Lung (tissue), 12 donors: ENCODE measurements around the gene MYH14. TPM values are rescaled to one million over a fixed set of nuclear protein-coding genes. Genes with fewer than 3 reads are reported as not detected.

Experiments used
- ATAC-seq: fragments of 200-7000 bp; cut with Tn5 transposase; one replicate; pipeline ENCODE4 v1.9.1; 2020; ENCODE audit warnings: moderate number of reproducible peaks; ENCODE audit not compliant: insufficient read depth, low FRiP score
- DNase-seq, 3 donors: peaks; one replicate each; pipeline ENCODE4 v3.0.0-alpha.2; 2013 to 2017
- H3K27ac ChIP-seq, 2 donors: one replicate each; pipeline ENCODE4 v1.5.1; 2013; ENCODE audit warnings: mild to moderate bottlenecking in 2 of 2, moderate library complexity in 2 of 2, control low read depth in 1 of 2, inconsistent platforms in 1 of 2, low read depth in 1 of 2, low read length in 1 of 2
- H3K27me3 ChIP-seq, 3 donors: one replicate each; pipeline ENCODE4 v1.5.1; 2013; ENCODE audit warnings: low read length in 2 of 3; ENCODE audit not compliant: control insufficient read depth in 3 of 3, insufficient read depth in 3 of 3
- H3K36me3 ChIP-seq, 4 donors: one replicate each; pipeline ENCODE4 v1.5.1; 2013; ENCODE audit warnings: low read length in 4 of 4, mild to moderate bottlenecking in 1 of 4, moderate library complexity in 1 of 4; ENCODE audit not compliant: control insufficient read depth in 4 of 4, insufficient read depth in 4 of 4
- H3K4me1 ChIP-seq, 5 donors: one replicate each; pipeline ENCODE4 v1.5.1; 2013; ENCODE audit warnings: low read length in 5 of 5, mild to moderate bottlenecking in 2 of 5, moderate library complexity in 1 of 5; ENCODE audit not compliant: control insufficient read depth in 5 of 5, insufficient read depth in 5 of 5
- H3K4me3 ChIP-seq: one replicate; pipeline ENCODE4 v1.5.1; 2013; ENCODE audit warnings: mild to moderate bottlenecking, control low read depth, moderate library complexity
- H3K9ac ChIP-seq, 2 donors: one replicate each; pipeline ENCODE4 v1.5.1; 2013; ENCODE audit warnings: low read length in 2 of 2, control low read depth in 1 of 2; ENCODE audit not compliant: insufficient read depth in 1 of 2
- H3K9me3 ChIP-seq, 4 donors: one replicate each; pipeline ENCODE4 v1.5.1; 2013; ENCODE audit warnings: low read length in 3 of 4, mild to moderate bottlenecking in 1 of 4, moderate library complexity in 1 of 4; ENCODE audit not compliant: control insufficient read depth in 4 of 4, insufficient read depth in 3 of 4
- WGBS, 2 donors: extraction: QIAGEN DNeasy Blood & Tissue Kit; methylation state at CpG; one replicate each; pipeline ENCODE4 v1.1.7; 2013; 5-methylcytosine and 5-hydroxymethylcytosine counted together
- polyA plus RNA-seq, 2 donors: library from polyadenylated mRNA; stranded (reverse); fragments of 200-250 nt; gene quantifications; one replicate each; pipeline ENCODE4 v1.2.1, GENCODE V29; 2013
- total RNA-seq, 2 donors: library from RNA; depleted of rRNA in 1 of 2; stranded (reverse); fragments of >200 nt in 1 of 2; gene quantifications; one replicate each; pipeline ENCODE4 v1.2.1, GENCODE V29; 2014 to 2021
- TF ChIP-seq, protein P1 (sequence below): IDR thresholded peaks from 2 replicates; pipeline ENCODE4 v1.5.1; 2012; ENCODE audit warnings: mild to moderate bottlenecking; ENCODE audit errors: control extremely low read depth, extremely low read depth
- donor health status: control.
- donor health status: control.
- donor health status: Bipolar disorder and iron deficiency.
- donor health status: healthy.
- donor health status: DM: yes; HTN: yes; CAD: no.

The MYH14 gene
- total and polyA plus RNA-seq, 4 donors, result 48.3 to 159 (median 98.6) TPM

DNA sequence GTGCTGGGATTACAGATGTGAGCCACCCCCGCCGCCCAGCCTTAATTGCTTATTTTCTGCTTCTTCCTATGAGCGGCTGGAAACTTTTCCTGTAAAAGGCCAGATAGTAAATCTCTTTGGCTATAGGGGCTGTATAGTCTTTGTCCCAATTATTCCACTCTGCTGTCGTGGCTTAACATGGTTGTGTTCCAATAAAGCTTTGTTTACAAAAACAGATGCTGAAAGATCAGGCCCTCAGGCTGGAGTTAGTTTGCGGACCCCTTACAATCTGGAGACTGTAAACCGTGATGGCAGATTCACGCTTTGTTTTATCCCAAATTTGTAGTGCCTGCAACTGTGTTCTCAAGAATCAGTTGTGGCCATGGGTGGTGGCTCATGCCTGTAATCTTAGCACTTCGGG lies 115.0 kb downstream of the MYH14 start:
- 89 to 91% methylated on average over 8 of the region's 8 CpGs for WGBS, 2 donors
- ATAC-seq (no peak), DNase-seq (no peak)
- Histone ChIP-seq H3K27ac (no peak overlapping the region), H3K4me3 (no peak overlapping the region), H3K9me3 (no peaks in the 10 kb centered on the region), H3K9ac (no peak overlapping the region), H3K36me3 (peaks cover 0 to 2% (median 0%) of the 10 kb centered on the region in 4 donors), H3K27me3 (peaks cover 2 to 17% (median 13%) of the 10 kb centered on the region in 3 donors), H3K4me1 (peaks cover 0 to 4% (median 0%) of the 10 kb centered on the region in 5 donors)
- TF ChIP-seq, protein P1, sequence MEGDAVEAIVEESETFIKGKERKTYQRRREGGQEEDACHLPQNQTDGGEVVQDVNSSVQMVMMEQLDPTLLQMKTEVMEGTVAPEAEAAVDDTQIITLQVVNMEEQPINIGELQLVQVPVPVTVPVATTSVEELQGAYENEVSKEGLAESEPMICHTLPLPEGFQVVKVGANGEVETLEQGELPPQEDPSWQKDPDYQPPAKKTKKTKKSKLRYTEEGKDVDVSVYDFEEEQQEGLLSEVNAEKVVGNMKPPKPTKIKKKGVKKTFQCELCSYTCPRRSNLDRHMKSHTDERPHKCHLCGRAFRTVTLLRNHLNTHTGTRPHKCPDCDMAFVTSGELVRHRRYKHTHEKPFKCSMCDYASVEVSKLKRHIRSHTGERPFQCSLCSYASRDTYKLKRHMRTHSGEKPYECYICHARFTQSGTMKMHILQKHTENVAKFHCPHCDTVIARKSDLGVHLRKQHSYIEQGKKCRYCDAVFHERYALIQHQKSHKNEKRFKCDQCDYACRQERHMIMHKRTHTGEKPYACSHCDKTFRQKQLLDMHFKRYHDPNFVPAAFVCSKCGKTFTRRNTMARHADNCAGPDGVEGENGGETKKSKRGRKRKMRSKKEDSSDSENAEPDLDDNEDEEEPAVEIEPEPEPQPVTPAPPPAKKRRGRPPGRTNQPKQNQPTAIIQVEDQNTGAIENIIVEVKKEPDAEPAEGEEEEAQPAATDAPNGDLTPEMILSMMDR, result no peak

DNA sequence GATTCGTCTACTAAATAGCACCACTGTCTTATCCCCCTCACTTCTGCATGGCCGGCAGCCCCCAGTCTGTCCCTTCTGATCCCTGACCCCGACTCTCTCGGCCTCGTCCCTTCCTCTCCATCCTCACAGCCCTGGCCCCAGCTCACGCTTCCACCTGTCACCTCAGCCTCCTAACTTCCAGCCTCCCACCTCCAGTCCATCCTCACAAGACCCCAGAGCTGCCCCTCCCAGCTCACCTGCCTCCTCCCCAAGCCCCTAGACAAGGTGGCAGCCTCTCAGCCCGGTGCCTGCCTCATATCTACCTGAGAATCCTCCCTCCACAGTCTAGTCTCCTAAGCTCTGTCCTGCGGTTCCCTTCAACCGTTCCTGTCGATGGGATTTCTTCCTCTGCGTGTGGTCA lies 115.7 kb downstream of the MYH14 start:
- H3K27ac ChIP-seq, result no peak overlapping the region
- peaks cover 2 to 10% (median 9%) of the 10 kb centered on the region in 3 donors for H3K27me3 ChIP-seq
- ATAC-seq, result no peak
- H3K4me3 ChIP-seq, result no peak overlapping the region
- no peak for DNase-seq
- H3K36me3 ChIP-seq, result peaks cover 0 to 2% (median 0%) of the 10 kb centered on the region in 4 donors
- H3K9me3 ChIP-seq, result no peaks in the 10 kb centered on the region
- 84 to 88% methylated on average over 11 of the region's 11 CpGs for WGBS, 2 donors
- TF ChIP-seq, protein P1, result no peak
- peaks cover 0 to 4% (median 0%) of the 10 kb centered on the region in 5 donors for H3K4me1 ChIP-seq
- no peak overlapping the region for H3K9ac ChIP-seq

DNA sequence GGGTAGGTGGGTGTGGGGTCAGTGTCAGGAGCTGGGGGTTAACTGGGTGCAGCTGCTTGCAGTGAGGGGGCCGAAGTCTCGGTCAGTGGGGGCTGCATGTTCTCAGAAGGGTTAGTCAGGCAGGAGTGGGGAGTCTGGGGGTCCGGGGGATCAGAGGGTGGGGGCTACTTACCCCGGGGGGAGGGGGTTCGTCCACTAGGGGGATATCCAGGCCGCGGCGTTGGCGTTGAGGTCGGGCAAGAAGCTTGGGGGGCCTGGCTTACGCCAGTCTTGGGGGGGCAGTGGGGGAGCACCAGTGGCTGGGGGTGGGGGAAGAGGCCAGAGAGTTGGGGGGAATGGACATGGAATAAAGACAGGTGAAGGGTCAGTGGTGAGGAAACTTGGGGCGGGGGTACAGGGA lies 116.6 kb downstream of the MYH14 start:
- TF ChIP-seq, protein P1, result no peak
- DNase-seq (no peak), ATAC-seq (no peak)
- Histone ChIP-seq H3K9ac (no peak overlapping the region), H3K27me3 (peaks cover 2 to 6% (median 3%) of the 10 kb centered on the region in 3 donors), H3K4me3 (no peak overlapping the region), H3K4me1 (peaks cover 0 to 4% (median 0%) of the 10 kb centered on the region in 5 donors), H3K36me3 (peaks cover 0 to 2% (median 0%) of the 10 kb centered on the region in 4 donors), H3K9me3 (no peaks in the 10 kb centered on the region), H3K27ac (no peak overlapping the region)
- WGBS, 2 donors, result 87 to 96% methylated on average over 12 of the region's 12 CpGs

DNA sequence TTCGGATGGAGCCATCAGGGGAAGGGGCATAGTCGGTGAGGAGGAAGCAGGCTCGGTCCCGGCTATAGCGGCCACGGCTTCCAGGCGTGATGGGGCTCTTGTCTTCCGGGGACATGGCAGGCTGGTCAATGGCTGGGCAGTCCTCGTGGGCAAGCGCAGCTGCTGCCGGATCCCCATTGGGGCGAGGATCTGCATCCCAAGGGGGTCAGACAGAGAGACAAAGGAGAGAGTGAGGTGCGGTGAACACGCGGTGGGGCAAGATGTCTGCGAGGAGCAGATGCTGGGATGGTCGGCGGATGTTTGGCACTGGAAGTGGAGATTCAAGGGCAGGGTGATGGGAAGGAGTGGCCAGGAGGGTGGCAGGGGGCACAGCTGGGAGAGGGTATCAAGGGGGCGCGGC lies 117.2 kb downstream of the MYH14 start:
- peaks cover 0 to 4% (median 0%) of the 10 kb centered on the region in 5 donors for H3K4me1 ChIP-seq
- H3K36me3 ChIP-seq, result peaks cover 0 to 2% (median 0%) of the 10 kb centered on the region in 4 donors
- DNase-seq (no peak), ATAC-seq (no peak)
- no peak overlapping the region for H3K9ac ChIP-seq
- WGBS, 2 donors, result 88 to 90% methylated on average over 20 of the region's 20 CpGs
- H3K9me3 ChIP-seq, result no peaks in the 10 kb centered on the region
- TF ChIP-seq, protein P1, result no peak
- no peak overlapping the region for H3K27ac ChIP-seq
- no peak overlapping the region for H3K4me3 ChIP-seq
- peaks cover 0 to 5% (median 2%) of the 10 kb centered on the region in 3 donors for H3K27me3 ChIP-seq
